HG03060 (cell line): ENCODE results near the gene SRBD1.

ENCODE experiments used
- ATAC-seq: cut with Tn5 transposase; IDR thresholded peaks from one replicate; pipeline ENCODE4 v1.9.1; 2021; ENCODE audit warnings: low read depth, moderate number of reproducible peaks; ENCODE audit not compliant: unreplicated experiment

Gene SRBD1

DNA sequence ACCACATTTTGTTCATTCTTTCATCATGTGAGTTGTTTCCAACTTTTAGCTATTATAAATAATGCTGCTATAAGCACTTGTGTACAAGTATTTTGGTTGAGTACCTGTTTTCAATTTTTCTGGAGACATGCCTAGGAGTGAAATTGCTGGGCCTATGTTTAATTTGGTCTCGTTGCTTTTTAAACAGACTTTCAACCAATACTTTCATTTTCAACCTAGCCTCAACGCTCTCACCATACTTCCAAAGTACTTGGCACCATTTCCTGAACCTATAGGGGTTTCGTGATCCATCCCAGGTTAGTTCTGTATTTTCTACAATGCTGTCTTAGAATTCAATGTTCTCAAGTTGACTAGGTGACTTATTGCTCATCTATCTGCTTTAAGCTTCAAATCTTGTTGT, 126.1 kb downstream of the SRBD1 start:
- ATAC-seq, result no peak

DNA sequence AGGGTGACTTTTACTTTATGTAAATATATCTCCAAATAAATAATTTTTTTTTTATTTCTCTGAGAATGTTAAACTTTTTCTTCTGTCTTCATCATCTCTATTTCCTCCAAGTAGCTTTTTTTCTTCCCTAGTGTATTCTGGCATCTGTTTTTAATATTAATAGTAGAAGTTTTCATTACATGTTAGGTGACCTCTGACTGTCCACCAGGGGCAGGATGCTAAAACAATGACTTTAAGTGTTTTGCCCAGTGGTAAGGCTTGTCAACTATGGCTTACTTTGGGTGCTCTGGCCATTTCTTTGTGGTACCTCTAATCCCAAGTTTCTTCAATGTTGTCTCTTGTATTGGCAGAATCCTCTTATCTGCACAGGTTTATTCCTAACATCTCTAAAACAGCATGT, 127.1 kb downstream of the SRBD1 start:
- no peak for ATAC-seq

GRCh38 chr2:45477546-45477945, 133.5 kb downstream of the SRBD1 start:
- ATAC-seq, result no peak

GRCh38 chr2:45470531-45470930, 140.5 kb downstream of the SRBD1 start:
- ATAC-seq, result no peak

DNA sequence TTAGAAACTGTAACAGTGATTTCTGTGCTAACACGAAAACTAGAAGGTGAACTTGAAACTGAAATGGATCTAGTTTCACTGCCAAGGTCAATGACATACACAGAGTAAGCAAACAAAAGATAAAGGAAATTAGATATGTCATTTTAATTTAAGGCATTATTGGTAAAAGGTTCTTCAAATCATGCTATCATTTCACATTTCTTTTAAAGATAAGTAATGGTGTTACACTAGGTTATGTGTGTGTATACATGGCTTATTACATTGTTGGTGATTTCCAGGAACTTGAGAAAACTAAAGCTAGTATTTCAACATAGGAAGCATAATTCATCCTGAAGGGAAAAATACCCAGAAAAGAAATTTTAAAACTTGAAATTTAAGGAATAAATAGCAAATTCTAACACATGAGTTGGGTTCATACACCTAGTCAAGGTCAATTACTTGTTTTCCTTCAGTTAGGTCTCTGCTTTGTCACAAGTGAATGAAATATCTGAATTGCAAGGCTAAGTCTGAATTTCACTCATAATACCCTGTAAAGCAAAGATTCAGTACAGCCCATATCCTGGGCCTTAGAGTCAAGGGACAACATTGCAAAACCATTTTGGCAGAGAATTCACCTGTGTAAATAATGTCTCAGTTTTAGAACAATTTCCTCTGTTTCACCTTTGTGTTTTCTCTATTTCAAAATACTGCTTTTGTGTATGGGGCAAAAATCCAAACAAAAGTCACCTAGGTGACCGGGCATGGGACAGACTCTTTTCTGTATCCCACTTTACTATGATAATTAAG, 141.6 kb downstream of the SRBD1 start:
- ATAC-seq, result no peak

- no peak for ATAC-seq
Observed at GRCh38 chr2:45468279-45468678, 142.8 kb downstream of the SRBD1 start.

DNA sequence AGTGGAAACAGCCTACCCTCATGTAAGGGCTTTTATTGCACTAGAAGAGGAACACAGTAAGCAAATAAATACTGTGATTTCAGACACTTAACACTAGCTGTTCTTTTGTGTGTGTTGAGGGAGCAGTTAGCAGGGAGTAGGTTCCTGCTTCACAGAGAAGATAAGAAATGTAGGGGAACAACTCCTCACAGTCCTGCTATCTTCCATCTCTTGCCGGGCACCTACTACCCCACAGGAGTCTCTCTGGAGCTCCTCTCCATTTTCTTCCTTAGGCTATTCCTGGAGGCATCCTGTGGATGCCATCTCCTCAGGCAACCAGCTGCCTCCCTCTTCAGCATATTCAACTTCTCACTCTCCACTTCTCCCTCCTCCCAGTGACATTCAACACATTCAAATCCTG, 145.0 kb downstream of the SRBD1 start:
- ATAC-seq, result no peak

DNA sequence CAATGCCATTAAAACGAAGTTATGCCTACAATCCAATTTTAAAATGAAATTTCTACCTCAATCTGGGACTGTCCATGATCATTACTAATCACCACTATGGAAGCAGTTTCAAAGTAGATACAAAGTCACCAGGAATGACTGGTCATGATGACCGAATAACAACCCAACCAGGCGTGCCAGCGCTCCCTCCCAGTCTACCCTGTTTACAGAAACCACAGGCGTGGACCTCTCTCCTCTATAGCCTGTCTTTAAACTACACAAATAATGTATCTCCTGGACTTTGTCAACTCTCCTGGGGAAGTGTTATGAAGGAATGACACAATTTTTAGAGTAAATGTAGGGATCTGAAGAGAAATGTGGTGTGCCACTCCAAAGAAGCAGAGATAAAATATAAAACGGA, 150.2 kb downstream of the SRBD1 start:
- ATAC-seq, result no peak

GRCh38 chr2:45459860-45460259, 151.2 kb downstream of the SRBD1 start:
- no peak for ATAC-seq

- ATAC-seq, result no peak
Observed at GRCh38 chr2:45458909-45459563, 152.0 kb downstream of the SRBD1 start.

GRCh38 chr2:45457211-45457945, 153.7 kb downstream of the SRBD1 start:
- ATAC-seq, result no peak

- ATAC-seq, result no peak
Observed at GRCh38 chr2:45452866-45453265, 158.2 kb downstream of the SRBD1 start.

- ATAC-seq, result no peak
Observed at GRCh38 chr2:45450634-45451033, 160.4 kb downstream of the SRBD1 start.

- no peak for ATAC-seq
Observed at GRCh38 chr2:45448217-45448616, 162.8 kb downstream of the SRBD1 start.

DNA sequence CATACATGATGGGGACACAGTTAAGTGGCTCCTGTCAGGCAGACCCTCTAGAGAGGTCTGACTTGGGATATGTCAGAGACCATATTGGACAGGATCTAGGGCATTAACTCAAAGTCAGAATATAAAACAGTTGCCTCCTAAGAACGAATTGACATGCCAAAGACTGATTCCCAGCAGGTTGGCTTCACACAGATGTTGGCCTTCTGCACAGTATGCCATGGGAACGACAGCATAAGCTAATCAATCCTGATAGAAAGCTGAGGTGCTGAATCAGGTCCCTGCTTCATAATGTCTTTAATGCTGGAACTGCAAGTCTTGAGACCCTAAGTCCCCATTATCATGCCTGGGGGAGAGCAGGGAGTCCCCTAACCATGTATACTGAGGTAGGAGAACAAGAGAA, 165.1 kb downstream of the SRBD1 start:
- ATAC-seq, result no peak

GRCh38 chr2:45445037-45445436, 166.0 kb downstream of the SRBD1 start:
- no peak for ATAC-seq

GRCh38 chr2:45443012-45443411, 168.1 kb downstream of the SRBD1 start:
- no peak for ATAC-seq

- ATAC-seq, result no peak
Observed at GRCh38 chr2:45442026-45442425, 169.0 kb downstream of the SRBD1 start.

- ATAC-seq, result no peak
Observed at GRCh38 chr2:45441571-45441970, 169.5 kb downstream of the SRBD1 start.

DNA sequence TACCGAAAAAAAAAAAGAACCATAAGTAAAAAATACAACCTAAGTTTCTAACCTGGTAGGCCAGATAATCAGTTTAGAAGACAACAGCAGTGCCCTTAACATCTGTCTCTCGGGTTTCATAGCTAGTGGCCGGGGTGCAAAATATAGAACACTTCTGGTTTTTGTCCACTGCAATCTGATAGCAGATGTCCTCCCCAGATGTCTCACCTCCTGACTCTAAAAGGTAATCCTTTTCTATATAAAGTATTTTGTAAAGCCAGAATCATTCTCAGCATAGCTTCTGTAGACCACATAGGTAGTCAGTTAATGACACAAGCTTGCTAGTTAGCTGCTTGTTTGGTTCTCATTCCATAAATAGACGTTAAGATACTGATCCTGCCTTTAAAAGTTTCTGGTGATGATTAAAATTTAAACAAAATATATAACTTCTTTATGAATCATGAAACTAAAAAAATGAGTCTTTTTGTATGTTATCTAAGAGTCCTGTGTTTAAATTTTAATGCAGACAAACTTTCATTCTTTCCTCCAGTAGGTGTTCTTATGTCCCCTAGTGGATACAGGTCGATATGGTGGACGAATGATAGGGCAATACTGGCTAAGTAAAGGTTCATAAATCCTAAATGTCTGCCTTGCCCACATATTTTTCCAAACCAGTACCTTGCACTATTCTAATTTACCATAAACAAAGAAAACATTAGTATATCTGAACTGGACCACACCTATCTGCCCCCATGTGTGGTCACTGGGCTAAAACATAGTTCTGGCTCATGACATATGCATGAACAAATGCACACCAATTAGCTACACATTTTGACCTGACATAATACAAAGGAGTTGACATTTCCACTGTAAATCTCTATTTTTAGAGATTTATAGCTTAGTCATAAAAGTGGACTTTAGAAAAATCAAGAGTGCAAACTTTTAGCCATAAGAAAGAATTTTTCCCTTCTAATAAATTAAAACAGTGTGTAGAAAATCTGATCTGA, 171.0 kb downstream of the SRBD1 start:
- ATAC-seq, result peak; percentile 46
